Activated CD4-positive, alpha-beta T cell treated with anti-CD3 and anti-CD28 coated beads, Interleukin-10, Interleukin-2, amounts not matched to agents 100 ng/mL and 50 ng/mL, durations not matched to agents 16 hours and 8 hours (primary cell): Measurements from ENCODE around the gene IPPK.
"Not testable (repeated sequence)": the region's sequence is repeated elsewhere in the genome, so short reads cannot be mapped to it uniquely, and the experiment has no call there.

Experiments
- DNase-seq: peaks from one replicate; pipeline ENCODE4 v3.0.0-alpha.2; 2020

Gene IPPK

DNA sequence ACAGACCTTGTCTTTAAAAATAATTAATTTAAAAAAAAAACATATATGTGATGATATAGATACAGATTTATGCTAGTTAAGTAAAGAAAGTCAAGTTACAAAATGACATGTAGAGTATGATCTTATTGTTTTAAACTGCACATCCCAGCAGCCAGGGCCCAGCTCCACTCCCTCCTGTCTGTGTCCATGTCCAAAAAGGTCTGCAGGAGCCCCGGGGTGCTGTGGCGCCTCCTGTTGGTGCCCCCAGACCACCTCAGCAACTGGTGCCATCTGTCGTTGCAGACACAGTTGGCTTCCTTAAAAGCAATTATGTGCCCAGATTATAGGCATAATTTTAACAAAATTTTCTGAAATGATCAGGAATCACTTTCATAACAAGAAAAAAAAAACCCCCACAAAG is 33.3 kb downstream of the IPPK start:
- DNase-seq = no peak

DNA sequence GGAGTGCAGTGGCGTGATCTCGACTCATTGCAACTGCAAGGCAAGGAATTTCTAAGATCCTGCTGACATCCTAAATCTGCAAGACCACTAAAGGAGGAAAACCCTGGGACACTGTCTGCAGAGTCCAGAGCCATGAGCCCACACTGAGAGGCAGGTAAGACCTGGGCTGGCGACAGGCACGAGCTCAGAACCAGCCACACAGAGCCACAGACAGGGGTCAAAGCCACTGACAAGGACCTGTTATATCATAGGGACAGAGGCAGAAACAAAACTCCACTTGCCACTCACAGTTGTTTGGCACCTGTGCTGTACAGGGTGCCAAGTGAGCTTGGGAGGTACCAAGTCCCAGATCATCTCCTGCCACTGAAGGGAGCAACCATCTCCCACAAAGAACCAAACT is 34.2 kb downstream of the IPPK start:
- DNase-seq = no peak

GRCh38 chr9:92634712-92635605 is 35.0 kb downstream of the IPPK start:
- peak; percentile 67 for DNase-seq

GRCh38 chr9:92633614-92634278 is 36.2 kb downstream of the IPPK start:
- no peak for DNase-seq

DNA sequence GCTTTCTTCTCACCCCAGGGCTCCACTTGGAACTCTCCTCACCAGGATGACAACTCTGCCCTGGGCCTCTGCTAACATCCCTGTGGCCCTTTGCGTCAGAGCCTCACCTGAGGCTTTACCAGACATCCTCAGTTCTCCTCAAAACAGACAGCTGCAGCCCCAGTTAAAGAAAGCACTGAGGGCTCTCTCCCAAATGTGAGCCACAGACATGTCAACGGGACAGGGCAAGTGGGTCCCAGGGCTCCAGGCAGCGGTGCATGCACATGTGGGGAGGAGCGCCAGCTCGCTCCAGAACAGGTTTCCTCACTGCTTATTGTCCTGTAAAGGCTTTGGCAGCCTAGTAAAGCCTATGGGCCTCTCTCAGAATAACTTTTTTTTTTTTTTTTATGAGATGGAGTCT is 37.3 kb downstream of the IPPK start:
- no peak for DNase-seq

- peak; percentile 13 for DNase-seq
Observed at GRCh38 chr9:92631452-92632343, 38.2 kb downstream of the IPPK start.

DNA sequence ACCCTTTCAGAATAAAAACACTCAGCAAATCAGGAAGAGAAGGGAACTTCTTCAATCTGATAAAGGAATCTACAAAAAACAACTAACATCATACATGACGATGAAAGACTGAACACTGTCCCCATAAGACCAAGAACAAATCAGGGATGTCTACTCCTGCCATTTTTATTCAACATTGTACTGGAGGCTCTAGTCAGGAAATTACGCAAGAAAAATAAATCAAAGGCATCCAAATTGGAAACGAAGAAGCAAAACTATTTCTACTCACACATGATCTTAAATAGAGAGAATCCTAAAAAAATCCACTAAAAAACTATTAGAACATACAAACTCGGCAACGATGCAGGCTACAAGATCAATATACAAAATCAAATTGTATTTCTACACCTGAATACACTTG is 42.3 kb downstream of the IPPK start:
- no peak for DNase-seq

- no peak for DNase-seq
Observed at GRCh38 chr9:92626484-92626883, 43.4 kb downstream of the IPPK start.

- not testable (repeated sequence) for DNase-seq
Observed at GRCh38 chr9:92623936-92624335, 46.0 kb downstream of the IPPK start.

GRCh38 chr9:92620845-92621244 is 49.1 kb downstream of the IPPK start:
- DNase-seq = no peak

GRCh38 chr9:92619601-92620300 is 50.2 kb downstream of the IPPK start:
- DNase-seq = no peak

DNA sequence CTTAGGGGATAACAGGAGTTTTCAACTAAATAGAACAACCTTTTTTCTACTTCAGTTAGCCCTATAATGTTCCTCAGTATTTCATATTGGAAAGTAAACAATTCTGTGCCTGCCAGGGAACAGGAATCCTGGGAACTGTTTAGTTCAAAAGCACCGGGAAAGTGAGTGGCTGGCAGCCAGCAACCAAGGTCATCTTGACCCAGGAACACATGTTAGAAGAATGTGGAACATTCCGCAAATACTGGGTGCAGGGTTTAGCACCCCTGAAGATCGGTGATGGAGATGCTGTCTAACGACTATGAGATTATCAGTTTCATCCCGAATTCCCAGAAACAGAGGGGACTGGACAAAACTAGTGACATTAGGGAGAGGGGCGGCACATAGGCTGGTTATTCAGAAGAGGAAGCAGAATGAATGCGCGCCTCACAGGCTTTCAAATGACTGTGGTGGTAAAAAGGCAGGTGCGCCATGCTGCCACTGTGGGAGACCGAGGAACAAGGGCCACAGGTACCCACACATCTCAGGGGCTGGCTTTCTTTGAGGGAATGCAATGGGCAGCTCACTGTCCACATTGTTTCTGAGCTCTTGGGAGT is 51.2 kb downstream of the IPPK start:
- DNase-seq = no peak

GRCh38 chr9:92617951-92618510 is 51.9 kb downstream of the IPPK start:
- no peak for DNase-seq

DNA sequence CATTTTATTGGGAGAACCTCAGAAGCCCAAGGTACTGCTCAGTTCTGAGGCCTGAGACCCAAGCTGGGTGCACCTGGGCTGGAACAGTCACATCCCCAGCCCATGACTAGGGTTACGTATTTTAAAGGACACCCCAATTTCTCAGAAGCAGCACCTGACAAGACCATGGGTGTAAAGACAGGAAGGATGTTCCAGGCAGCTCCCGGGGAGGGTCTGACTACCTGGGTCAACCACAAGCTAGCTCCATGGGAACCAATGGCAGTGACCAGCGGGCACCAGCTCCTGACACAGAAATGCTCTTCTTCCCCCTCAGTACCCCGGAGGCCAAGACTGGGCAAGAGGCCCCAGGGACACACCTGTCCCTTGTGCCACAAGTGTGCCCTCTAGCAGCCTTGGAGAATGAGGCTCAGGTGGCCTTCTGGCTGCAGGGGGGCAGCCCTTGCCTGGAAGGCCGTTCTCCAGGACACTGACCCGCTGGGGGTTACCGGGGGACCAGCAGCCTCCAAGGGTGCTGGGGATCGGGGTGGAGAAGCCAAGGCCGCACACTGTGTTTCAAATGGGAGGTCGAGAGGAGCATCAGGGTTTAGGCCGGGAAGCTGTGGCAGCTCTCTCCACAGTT is 52.6 kb downstream of the IPPK start:
- DNase-seq = no peak

- no peak for DNase-seq
Observed at GRCh38 chr9:92616655-92617111, 53.2 kb downstream of the IPPK start.

GRCh38 chr9:92616199-92616641 is 53.7 kb downstream of the IPPK start:
- DNase-seq = no peak

DNA sequence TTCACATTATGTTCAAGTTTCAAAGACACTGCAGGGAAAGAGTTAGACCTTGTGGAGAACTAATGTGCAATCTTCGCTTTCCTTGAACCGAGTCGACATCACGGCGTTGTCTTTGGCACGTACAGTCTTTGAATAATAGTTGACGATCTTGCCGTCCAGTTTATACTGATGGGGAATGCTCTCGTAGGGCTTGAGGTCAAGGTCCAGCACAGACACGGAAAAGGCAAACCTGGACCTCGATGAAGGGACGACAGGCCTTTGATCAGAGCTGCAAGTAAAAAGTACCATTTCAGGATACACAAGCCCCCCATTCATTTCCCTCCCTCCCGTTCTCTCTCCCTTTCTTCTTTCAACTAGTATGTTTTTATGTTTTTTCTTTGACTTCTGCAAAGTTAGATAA is 54.1 kb downstream of the IPPK start:
- DNase-seq = no peak

- no peak for DNase-seq
Observed at GRCh38 chr9:92614763-92615461, 55.0 kb downstream of the IPPK start.

GRCh38 chr9:92614123-92614510 is 55.8 kb downstream of the IPPK start:
- no peak for DNase-seq

DNA sequence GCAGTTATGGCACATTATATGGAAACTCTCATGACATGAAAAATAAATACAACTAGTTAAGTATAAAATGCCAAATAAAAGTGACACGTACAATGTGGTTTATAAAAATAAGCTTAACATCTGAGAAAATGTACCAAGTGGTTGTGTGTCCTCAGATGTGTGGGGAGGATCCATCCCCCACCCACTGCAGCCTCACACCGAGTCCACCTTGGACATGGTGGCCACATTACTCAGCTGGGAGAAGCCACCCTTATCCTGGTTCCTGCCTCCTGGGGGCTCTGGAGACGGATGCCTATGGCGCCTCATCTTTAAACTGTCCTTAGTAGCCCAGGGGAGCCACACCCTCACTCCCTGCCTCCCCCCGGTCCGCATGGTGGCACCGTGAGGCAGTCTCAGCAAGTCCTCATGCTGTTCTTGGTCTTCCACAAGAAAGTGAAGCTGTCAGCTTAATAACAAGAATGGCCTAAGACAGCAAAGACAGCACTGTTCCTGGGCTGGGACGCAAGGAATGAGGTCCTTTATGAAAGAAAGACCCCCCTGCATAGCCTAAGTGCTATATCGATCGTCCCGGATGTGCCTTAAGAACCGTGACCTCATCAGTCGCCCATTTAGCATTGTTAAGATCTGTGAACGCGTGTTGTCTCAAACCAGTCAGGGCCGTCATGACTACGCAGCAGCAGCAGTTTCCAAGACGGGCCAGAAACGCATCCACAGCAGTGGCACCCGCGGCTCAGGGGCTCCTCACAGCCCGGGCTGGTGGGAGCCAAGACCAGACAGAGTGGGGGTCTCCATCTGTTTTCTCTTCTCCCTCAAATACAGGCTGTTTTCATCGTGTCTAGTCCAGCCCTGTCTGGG is 56.4 kb downstream of the IPPK start:
- no peak for DNase-seq
